ENCODE results near the gene IYD. TPM values are rescaled to one million over a fixed set of nuclear protein-coding genes. Genes with fewer than 3 reads are reported as not detected.

IYD gene
- total and polyA plus RNA-seq, 9 of the 15 experiments (the other 6 are each of a cell fraction or from before 2014, with no cell fraction given): not detected

GRCh38 chr6:150417899-150418826 is 49.4 kb downstream of the IYD start (continued):
- TF ChIP-seq FIP1L1 (IDR thresholded peaks at IDR 0.05; ENCODE audit: low read depth, low read length, poor library complexity, severe bottlenecking) (no peak), ZNF77 (CRISPR knock-in tag; IDR thresholded peaks at IDR 0.05) (no peak), THAP7 (CRISPR knock-in tag; IDR thresholded peaks at IDR 0.05) (no peak), RNF2 (IDR thresholded peaks at IDR 0.05) (no peak), ZFP91 (CRISPR knock-in tag; IDR thresholded peaks at IDR 0.05) (no peak), NR2F6 (CRISPR knock-in tag; IDR thresholded peaks at IDR 0.05) (no peak), TAF1 (IDR thresholded peaks at IDR 0.05; ENCODE audit: control insufficient read depth, extremely low read depth, insufficient read depth, low read length, severe bottlenecking) (no peak)
- TF ChIP-seq, protein P1, sequence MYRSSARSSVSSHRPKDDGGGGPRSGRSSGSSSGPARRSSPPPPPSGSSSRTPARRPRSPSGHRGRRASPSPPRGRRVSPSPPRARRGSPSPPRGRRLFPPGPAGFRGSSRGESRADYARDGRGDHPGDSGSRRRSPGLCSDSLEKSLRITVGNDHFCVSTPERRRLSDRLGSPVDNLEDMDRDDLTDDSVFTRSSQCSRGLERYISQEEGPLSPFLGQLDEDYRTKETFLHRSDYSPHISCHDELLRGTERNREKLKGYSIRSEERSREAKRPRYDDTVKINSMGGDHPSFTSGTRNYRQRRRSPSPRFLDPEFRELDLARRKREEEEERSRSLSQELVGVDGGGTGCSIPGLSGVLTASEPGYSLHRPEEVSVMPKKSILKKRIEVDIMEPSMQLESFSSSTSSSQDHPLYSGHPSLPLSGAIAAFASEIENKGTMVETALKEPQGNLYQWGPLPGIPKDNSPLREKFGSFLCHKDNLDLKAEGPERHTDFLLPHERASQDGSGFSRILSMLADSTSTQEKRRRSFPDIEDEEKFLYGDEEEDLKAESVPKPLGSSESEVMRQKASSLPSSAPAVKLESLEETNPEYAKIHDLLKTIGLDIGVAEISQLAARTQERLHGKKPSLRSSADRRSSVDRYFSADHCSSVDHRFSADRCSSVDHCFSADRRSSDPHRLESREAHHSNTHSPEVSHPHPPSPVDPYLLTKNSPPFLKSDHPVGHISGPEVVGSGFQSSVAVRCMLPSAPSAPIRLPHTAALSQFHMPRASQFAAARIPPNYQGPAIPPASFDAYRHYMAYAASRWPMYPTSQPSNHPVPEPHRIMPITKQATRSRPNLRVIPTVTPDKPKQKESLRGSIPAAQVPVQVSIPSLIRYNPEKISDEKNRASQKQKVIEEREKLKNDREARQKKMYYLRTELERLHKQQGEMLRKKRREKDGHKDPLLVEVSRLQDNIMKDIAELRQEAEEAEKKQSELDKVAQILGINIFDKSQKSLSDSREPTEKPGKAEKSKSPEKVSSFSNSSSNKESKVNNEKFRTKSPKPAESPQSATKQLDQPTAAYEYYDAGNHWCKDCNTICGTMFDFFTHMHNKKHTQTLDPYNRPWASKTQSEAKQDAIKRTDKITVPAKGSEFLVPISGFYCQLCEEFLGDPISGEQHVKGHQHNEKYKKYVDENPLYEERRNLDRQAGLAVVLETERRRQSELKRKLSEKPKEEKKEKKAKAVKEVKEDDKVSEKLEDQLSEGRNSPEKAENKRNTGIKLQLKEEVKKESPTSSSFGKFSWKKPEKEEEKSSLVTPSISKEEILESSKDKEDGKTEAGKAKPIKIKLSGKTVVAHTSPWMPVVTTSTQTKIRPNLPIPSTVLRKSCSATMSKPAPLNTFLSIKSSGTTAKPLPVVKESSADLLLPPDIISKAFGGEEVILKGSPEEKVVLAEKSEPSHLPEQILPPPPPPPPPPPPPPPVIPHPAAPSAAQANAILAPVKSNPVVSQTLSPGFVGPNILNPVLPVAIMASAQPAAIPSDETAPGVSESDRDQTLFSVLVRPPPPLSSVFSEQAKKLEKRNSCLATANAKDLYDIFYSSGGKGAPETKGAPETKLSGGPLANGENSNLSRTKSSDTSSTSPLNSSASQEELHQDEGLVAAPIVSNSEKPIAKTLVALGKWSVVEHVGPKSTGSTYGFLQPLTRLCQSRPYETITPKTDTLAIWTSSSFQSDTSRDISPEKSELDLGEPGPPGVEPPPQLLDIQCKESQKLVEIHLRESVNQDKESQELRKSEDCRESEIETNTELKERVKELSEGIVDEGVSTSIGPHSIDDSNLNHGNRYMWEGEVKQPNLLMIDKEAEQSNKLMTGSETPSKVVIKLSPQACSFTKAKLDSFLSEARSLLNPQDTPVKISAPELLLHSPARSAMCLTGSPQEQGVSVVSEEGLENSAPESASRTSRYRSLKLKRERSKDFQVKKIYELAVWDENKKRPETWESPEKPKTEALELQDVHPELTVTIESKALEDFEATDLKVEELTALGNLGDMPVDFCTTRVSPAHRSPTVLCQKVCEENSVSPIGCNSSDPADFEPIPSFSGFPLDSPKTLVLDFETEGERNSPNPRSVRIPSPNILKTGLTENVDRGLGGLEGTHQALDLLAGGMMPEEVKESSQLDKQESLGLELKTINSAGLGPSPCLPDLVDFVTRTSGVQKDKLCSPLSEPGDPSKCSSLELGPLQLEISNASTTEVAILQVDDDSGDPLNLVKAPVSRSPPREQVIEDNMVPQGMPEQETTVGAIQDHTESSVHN (IDR thresholded peaks at IDR 0.05; ENCODE audit: borderline replicate concordance in 1 of 2, low read depth in 1 of 2): no peak; a peak in 1 of 4 replicates
- TF ChIP-seq, protein P2, sequence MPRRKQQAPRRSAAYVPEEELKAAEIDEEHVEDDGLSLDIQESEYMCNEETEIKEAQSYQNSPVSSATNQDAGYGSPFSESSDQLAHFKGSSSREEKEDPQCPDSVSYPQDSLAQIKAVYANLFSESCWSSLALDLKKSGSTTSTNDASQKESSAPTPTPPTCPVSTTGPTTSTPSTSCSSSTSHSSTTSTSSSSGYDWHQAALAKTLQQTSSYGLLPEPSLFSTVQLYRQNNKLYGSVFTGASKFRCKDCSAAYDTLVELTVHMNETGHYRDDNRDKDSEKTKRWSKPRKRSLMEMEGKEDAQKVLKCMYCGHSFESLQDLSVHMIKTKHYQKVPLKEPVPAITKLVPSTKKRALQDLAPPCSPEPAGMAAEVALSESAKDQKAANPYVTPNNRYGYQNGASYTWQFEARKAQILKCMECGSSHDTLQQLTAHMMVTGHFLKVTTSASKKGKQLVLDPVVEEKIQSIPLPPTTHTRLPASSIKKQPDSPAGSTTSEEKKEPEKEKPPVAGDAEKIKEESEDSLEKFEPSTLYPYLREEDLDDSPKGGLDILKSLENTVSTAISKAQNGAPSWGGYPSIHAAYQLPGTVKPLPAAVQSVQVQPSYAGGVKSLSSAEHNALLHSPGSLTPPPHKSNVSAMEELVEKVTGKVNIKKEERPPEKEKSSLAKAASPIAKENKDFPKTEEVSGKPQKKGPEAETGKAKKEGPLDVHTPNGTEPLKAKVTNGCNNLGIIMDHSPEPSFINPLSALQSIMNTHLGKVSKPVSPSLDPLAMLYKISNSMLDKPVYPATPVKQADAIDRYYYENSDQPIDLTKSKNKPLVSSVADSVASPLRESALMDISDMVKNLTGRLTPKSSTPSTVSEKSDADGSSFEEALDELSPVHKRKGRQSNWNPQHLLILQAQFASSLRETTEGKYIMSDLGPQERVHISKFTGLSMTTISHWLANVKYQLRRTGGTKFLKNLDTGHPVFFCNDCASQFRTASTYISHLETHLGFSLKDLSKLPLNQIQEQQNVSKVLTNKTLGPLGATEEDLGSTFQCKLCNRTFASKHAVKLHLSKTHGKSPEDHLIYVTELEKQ (CRISPR knock-in tag; IDR thresholded peaks at IDR 0.05): 0 out of 2 replicates have a peak, but pooled peaks have one; percentile 45
- TF ChIP-seq, protein P3, sequence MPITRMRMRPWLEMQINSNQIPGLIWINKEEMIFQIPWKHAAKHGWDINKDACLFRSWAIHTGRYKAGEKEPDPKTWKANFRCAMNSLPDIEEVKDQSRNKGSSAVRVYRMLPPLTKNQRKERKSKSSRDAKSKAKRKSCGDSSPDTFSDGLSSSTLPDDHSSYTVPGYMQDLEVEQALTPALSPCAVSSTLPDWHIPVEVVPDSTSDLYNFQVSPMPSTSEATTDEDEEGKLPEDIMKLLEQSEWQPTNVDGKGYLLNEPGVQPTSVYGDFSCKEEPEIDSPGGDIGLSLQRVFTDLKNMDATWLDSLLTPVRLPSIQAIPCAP (CRISPR knock-in tag; IDR thresholded peaks at IDR 0.05; ENCODE audit: borderline replicate concordance): no peak

Measured in K562 (cell line).